A673 (cell line): Measurements from ENCODE around the gene FAM120B. TPM values are rescaled to one million over a fixed set of nuclear protein-coding genes. Genes with fewer than 3 reads are reported as not detected.

Experiments
- BruUV-seq: library from RNA; stranded (reverse); fragments of 400-500 nt; replicated peaks from 2 replicates; lab custom pipeline; 2021; lab: Mats Ljungman, UMichigan
- CTCF ChIA-PET: fragments of 300-600 bp; sonication (Branson Sonifier 250); formaldehyde crosslinking; loops from one replicate; lab custom pipeline; 2022; ENCODE audit warnings: antibody characterized with exemption; lab: Charles Lee
- POLR2A ChIA-PET: fragments of 300-600 bp; sonication (Branson Sonifier 250); formaldehyde crosslinking; loops from one replicate; lab custom pipeline; 2022; ENCODE audit warnings: antibody characterized with exemption; ENCODE audit not compliant: low non-redundant PET; lab: Charles Lee
- DNase-seq: peaks from one replicate; pipeline ENCODE4 v3.0.0-alpha.2; 2015; ENCODE audit warnings: low spot score
- H3K27ac ChIP-seq: fragments of 200-600 bp; sonication (generic); 2 replicates; pipeline ENCODE4 v1.5.1; 2016; ENCODE audit warnings: mixed run types, low read depth, mild to moderate bottlenecking, mixed read lengths, antibody characterized with exemption, low read length; ENCODE audit not compliant: poor library complexity, severe bottlenecking
- H3K27me3 ChIP-seq: fragments of 200-600 bp; sonication (generic); replicated peaks from 2 replicates; pipeline ENCODE4 v1.6.1; 2017; ENCODE audit warnings: mixed run types, low read depth, mild to moderate bottlenecking, mixed read lengths, antibody characterized with exemption, low read length; ENCODE audit not compliant: insufficient read depth, poor library complexity
- H3K36me3 ChIP-seq: fragments of 200-600 bp; sonication (generic); 2 replicates; pipeline ENCODE4 v1.6.1; 2016; ENCODE audit warnings: mixed run types, mild to moderate bottlenecking, mixed read lengths, antibody characterized with exemption, low read length; ENCODE audit not compliant: insufficient read depth, poor library complexity, severe bottlenecking
- H3K4me1 ChIP-seq: fragments of 200-600 bp; sonication (generic); 2 replicates; pipeline ENCODE4 v1.6.1; 2017; ENCODE audit warnings: mixed run types, mild to moderate bottlenecking, mixed read lengths, antibody characterized with exemption, low read length; ENCODE audit not compliant: insufficient read depth, poor library complexity, severe bottlenecking
- H3K4me3 ChIP-seq: fragments of 200-600 bp; sonication (generic); 2 replicates; pipeline ENCODE4 v1.5.1; 2016; ENCODE audit warnings: low read depth, mixed run types, mild to moderate bottlenecking, mixed read lengths, low read length; ENCODE audit not compliant: poor library complexity, severe bottlenecking
- H3K9me3 ChIP-seq: fragments of 200-600 bp; sonication (generic); 2 replicates; pipeline ENCODE4 v1.6.1; 2016; ENCODE audit warnings: mixed run types, low read depth, mild to moderate bottlenecking, mixed read lengths, antibody characterized with exemption, low read length; ENCODE audit not compliant: poor library complexity, severe bottlenecking
- EZH2 ChIP-seq: fragments of 200-600 bp; sonication (generic); IDR thresholded peaks from 2 replicates; pipeline ENCODE4 v1.6.1; 2017; ENCODE audit warnings: borderline replicate concordance, low read depth, mild to moderate bottlenecking, mixed read lengths, antibody characterized with exemption, low read length; ENCODE audit not compliant: poor library complexity, severe bottlenecking
- intact Hi-C: fragments of 100-400 bp; cut with micrococcal nuclease; formaldehyde crosslinking; loops from one replicate; pipeline ENCODE4 v1.10.0; 2022; ENCODE audit not compliant: unreplicated experiment
- total RNA-seq: library from RNA; stranded (reverse); gene quantifications from 2 replicates; pipeline ENCODE4 v1.2.3, GENCODE V29; 2021
- TF ChIP-seq, protein P1 (sequence below): fragments of 300-800, 200-600 bp; sonication (generic); conservative IDR thresholded peaks from 2 replicates; pipeline ENCODE4 v1.5.1; 2017; ENCODE audit warnings: low read depth, mild to moderate bottlenecking, antibody characterized with exemption, low read length, moderate library complexity, mixed read lengths

Gene FAM120B
- total RNA-seq, 1 experiment from 2014 or later: 31.6 TPM

DNA sequence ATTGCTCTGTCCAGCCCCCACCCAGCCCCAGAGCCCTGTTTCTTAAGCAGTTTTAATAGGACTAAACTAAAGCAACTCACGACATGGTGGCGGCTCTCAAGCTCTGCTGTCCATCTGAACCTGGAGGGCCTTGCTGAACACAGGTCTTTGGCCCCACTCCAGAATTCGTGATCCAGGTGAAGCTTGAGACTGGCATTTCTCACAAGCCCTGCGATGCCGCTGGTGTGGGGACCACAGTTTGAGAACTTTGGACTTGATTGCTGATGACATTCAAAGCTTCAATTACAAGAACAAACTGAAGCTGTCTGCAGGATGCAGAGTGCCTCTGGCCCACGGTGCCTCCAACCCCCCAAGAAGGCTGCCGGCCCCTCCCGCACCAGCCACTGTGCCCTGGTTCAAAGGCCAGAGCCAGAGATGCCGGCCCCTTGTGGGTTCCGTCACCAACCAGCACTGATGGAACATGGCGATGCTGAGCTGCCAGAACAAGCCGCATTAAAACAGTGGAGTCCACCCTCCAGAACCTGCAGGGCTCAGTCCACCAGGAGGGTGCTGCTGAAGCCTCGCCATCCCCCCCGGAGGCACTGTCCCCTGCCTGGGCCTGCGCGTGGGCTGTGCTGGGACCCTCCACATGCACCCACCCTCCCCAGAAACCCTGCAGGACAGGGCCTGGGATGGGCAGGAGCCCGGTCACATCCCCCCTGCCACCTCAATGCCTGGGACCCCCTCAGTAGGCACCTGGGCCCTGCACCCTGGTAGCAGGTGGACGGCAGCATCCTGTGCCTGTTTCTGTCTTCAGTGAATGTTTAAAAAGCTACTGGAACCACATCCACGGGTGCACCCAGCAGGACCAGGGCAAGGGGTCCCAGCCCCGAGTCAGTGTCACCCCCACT, 145.4 kb downstream of the FAM120B start:
- Histone ChIP-seq H3K9me3 (no peaks in the 10 kb centered on the region), H3K4me1 (no peaks in the 10 kb centered on the region), H3K4me3 (no peak overlapping the region), H3K27ac (no peak overlapping the region), H3K27me3 (peaks cover under 1% of the 10 kb centered on the region), H3K36me3 (no peaks in the 10 kb centered on the region)
- DNase-seq: no peak
- TF ChIP-seq EZH2: no peak
- TF ChIP-seq, protein P1, sequence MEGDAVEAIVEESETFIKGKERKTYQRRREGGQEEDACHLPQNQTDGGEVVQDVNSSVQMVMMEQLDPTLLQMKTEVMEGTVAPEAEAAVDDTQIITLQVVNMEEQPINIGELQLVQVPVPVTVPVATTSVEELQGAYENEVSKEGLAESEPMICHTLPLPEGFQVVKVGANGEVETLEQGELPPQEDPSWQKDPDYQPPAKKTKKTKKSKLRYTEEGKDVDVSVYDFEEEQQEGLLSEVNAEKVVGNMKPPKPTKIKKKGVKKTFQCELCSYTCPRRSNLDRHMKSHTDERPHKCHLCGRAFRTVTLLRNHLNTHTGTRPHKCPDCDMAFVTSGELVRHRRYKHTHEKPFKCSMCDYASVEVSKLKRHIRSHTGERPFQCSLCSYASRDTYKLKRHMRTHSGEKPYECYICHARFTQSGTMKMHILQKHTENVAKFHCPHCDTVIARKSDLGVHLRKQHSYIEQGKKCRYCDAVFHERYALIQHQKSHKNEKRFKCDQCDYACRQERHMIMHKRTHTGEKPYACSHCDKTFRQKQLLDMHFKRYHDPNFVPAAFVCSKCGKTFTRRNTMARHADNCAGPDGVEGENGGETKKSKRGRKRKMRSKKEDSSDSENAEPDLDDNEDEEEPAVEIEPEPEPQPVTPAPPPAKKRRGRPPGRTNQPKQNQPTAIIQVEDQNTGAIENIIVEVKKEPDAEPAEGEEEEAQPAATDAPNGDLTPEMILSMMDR: no peak
- BruUV-seq: no TSS peak
- ChIA-PET POLR2A (no interaction called here), CTCF (no interaction called here)
- intact Hi-C loops: no loop called here

DNA sequence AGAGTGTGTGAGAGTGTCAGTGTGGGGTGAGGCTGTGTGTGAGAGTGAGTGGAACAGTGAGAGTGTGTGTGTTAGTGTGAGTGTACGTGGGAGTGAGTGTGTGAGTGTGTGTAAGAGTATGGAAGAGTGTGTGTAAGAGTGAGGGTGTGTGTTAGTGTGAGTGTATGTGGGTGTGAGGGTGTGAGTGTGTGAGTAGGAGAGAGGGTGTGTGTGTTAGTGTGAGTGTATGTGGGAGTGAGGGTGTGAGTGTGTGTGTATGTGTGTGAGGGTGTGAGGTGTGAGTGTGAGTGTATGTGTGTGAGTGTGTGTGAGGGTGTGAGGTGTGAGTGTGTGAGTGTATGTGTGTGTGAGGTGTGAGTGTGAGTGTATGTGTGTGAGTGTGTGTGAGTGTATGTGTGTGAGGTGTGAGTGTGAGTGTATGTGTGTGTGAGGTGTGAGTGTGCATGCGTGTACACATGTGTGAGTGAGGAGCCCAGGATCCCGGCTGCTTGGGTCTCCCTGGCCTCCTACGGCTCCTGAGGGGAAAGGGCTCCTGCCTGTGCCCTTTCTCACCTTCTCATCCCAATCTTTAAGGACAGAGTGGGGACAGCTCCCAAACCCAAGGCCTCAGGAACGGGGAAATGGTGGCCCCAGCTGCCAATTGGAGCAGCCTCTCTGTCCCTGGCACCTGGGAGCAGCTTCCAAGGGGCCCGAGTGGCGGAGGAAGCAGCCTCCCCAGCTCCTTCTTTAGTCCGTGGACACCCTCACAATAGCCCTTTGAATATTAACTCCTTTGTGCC, 146.4 kb downstream of the FAM120B start:
- no peaks in the 10 kb centered on the region for H3K36me3 ChIP-seq
- H3K4me3 ChIP-seq: no peak overlapping the region
- no peaks in the 10 kb centered on the region for H3K9me3 ChIP-seq
- TF ChIP-seq, protein P1: no peak
- TF ChIP-seq EZH2: no peak
- no peak overlapping the region for H3K27ac ChIP-seq
- CTCF ChIA-PET: no interaction called here
- no peak for DNase-seq
- peaks cover 7% of the 10 kb centered on the region for H3K27me3 ChIP-seq
- no peaks in the 10 kb centered on the region for H3K4me1 ChIP-seq
- no TSS peak for BruUV-seq
- intact Hi-C loops: no loop called here
- POLR2A ChIA-PET: no interaction called here

DNA sequence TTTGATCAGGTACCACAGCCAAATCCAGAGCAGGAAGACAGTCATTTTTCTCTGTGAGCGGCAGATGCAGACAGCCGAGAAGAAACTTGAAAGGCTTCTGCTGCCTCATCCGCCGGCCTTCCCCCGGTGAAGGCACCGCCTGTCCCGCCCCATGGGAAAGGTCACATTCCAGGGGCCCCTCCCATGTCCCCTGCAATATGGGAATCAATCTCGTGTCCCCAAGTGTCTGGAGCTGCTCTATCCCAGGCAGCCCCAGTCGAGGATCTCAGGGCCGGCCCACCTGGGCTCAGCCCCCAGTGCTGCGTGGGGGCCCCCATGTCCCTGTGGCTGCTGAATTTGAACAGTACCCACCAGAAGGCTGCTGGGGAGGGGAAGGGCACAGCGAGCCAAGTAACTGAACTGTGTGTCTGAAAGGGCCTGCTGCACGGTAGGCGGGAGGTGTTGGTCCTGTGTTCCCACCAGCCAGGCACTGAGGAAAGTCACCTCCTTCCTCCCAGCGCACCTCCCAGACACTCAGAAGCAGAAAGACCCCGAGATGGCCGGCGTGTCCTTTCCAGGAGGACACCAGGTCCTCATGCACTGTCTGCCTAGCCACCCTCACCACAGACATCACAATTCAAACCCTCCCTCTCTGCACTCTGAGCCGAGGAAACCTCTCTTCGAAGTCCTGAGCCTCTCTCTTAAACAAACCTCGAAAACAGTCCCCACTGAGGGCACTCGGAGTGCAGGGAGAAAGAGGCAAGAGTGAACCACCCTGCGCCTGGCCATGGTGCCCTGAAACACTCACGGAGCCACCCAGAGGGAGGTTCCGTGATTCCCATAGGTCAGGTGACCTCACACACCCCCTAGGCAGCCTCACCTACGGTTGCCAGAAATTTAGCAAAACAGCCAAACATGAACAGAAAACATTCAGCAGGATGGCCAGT, 147.3 kb downstream of the FAM120B start:
- H3K9me3 ChIP-seq: no peaks in the 10 kb centered on the region
- CTCF ChIA-PET: no interaction called here
- peaks cover 7% of the 10 kb centered on the region for H3K27me3 ChIP-seq
- no TSS peak for BruUV-seq
- TF ChIP-seq, protein P1: no peak
- TF ChIP-seq EZH2: no peak
- intact Hi-C loops: no loop called here
- no peak overlapping the region for H3K4me3 ChIP-seq
- POLR2A ChIA-PET: no interaction called here
- no peaks in the 10 kb centered on the region for H3K4me1 ChIP-seq
- no peaks in the 10 kb centered on the region for H3K36me3 ChIP-seq
- no peak for DNase-seq
- no peak overlapping the region for H3K27ac ChIP-seq
